Peyer's patch (tissue), 4 donors: Measurements from ENCODE around the gene SOX3.

ENCODE experiments used
- POLR2A ChIP-seq, 2 donors: fragments of 450-650 bp; IDR thresholded peaks; one replicate each; pipeline ENCODE4 v1.5.1; 2017; ENCODE audit warnings: antibody characterized with exemption in 2 of 2, mild to moderate bottlenecking in 2 of 2, moderate library complexity in 2 of 2
- TF ChIP-seq, protein P1 (sequence below), 6 experiments: fragments of 450-650 bp in 4 of 6; fragments of 200-600 bp in 2 of 6; sonication (generic) in 1 of 6; IDR thresholded peaks; one replicate each; pipeline ENCODE4 v1.5.1; 2017 to 2019; ENCODE audit warnings: antibody characterized with exemption in 6 of 6, mild to moderate bottlenecking in 3 of 6, moderate library complexity in 1 of 6

DNA sequence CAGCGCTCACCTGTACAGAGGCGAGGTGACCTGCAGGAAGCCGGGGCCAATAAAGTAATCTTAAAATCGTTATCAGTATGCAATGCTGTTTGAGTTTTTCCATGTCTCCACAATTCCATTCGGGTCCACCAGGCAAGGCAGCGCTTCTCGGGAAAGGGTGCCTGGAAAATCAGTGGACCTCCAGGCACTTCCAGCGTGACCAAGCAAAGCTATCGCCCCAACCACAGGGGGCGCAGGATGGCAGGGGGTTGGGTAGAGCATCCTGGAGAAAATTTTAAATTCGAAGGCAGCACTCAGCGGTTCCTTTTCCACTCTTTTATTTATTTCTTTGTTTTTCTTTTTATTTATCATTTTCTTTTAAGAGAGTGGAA lies 5.4 kb upstream of the SOX3 start:
- TF ChIP-seq, protein P1, sequence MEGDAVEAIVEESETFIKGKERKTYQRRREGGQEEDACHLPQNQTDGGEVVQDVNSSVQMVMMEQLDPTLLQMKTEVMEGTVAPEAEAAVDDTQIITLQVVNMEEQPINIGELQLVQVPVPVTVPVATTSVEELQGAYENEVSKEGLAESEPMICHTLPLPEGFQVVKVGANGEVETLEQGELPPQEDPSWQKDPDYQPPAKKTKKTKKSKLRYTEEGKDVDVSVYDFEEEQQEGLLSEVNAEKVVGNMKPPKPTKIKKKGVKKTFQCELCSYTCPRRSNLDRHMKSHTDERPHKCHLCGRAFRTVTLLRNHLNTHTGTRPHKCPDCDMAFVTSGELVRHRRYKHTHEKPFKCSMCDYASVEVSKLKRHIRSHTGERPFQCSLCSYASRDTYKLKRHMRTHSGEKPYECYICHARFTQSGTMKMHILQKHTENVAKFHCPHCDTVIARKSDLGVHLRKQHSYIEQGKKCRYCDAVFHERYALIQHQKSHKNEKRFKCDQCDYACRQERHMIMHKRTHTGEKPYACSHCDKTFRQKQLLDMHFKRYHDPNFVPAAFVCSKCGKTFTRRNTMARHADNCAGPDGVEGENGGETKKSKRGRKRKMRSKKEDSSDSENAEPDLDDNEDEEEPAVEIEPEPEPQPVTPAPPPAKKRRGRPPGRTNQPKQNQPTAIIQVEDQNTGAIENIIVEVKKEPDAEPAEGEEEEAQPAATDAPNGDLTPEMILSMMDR (IDR thresholded peaks at IDR 0.05): no peak
- no peak for TF ChIP-seq POLR2A (IDR thresholded peaks at IDR 0.05)
